ENCODE measurements around the gene SUPT3H.

Gene SUPT3H

GRCh38 chr6:44925100-44925739 is 452.5 kb downstream of the SUPT3H start:
- no peaks in the 10 kb centered on the region for H3K27me3 ChIP-seq (ENCODE audit: insufficient read depth, insufficient read length)
- no peaks in the 10 kb centered on the region for H3K4me1 ChIP-seq (ENCODE audit: insufficient read depth, insufficient read length)

GRCh38 chr6:44923444-44923843 is 454.3 kb downstream of the SUPT3H start:
- no peak for DNase-seq (ENCODE audit: low read depth, low spot score)
- no peak for TF ChIP-seq SUZ12 (IDR thresholded peaks at IDR 0.05; ENCODE audit: extremely low read depth, insufficient read depth, insufficient read length)
- no peak for TF ChIP-seq YY1 (IDR thresholded peaks at IDR 0.05; ENCODE audit: insufficient read depth, insufficient read length)
- no peak for TF ChIP-seq ZNF274 (IDR thresholded peaks at IDR 0.05; ENCODE audit: low read depth, low read length)

More at GRCh38 chr6:44925100-44925739, 452.5 kb downstream of the SUPT3H start:
- no peaks in the 10 kb centered on the region for H3K36me3 ChIP-seq (ENCODE audit: insufficient read depth, insufficient read length, low read length)
- no peak overlapping the region for H3K9ac ChIP-seq (ENCODE audit: insufficient read length, low read depth)
- no peak overlapping the region for H3K4me3 ChIP-seq (ENCODE audit: insufficient read length, low read depth)
- TF ChIP-seq ZNF274 (IDR thresholded peaks at IDR 0.05; ENCODE audit: low read depth, low read length) (no peak), SUZ12 (IDR thresholded peaks at IDR 0.05; ENCODE audit: extremely low read depth, insufficient read depth, insufficient read length) (no peak), YY1 (IDR thresholded peaks at IDR 0.05; ENCODE audit: insufficient read depth, insufficient read length) (no peak)
- peak; percentile 6 for DNase-seq (ENCODE audit: low read depth, low spot score)
- no peaks in the 10 kb centered on the region for H3K9me3 ChIP-seq (ENCODE audit: insufficient read depth, low read length)

GRCh38 chr6:44921798-44922197 is 455.9 kb downstream of the SUPT3H start:
- Histone ChIP-seq H3K4me3 (ENCODE audit: insufficient read length, low read depth) (no peak overlapping the region), H3K27me3 (ENCODE audit: insufficient read depth, insufficient read length) (no peaks in the 10 kb centered on the region), H3K4me1 (ENCODE audit: insufficient read depth, insufficient read length) (no peaks in the 10 kb centered on the region), H3K36me3 (ENCODE audit: insufficient read depth, insufficient read length, low read length) (no peaks in the 10 kb centered on the region), H3K9me3 (ENCODE audit: insufficient read depth, low read length) (no peaks in the 10 kb centered on the region), H3K9ac (ENCODE audit: insufficient read length, low read depth) (no peak overlapping the region)
- no peak for TF ChIP-seq SUZ12 (IDR thresholded peaks at IDR 0.05; ENCODE audit: extremely low read depth, insufficient read depth, insufficient read length)
- no peak for TF ChIP-seq ZNF274 (IDR thresholded peaks at IDR 0.05; ENCODE audit: low read depth, low read length)
- no peak for TF ChIP-seq YY1 (IDR thresholded peaks at IDR 0.05; ENCODE audit: insufficient read depth, insufficient read length)
- DNase-seq (ENCODE audit: low read depth, low spot score): no peak

More at GRCh38 chr6:44923444-44923843, 454.3 kb downstream of the SUPT3H start:
- Histone ChIP-seq H3K9ac (ENCODE audit: insufficient read length, low read depth) (no peak overlapping the region), H3K9me3 (ENCODE audit: insufficient read depth, low read length) (no peaks in the 10 kb centered on the region), H3K36me3 (ENCODE audit: insufficient read depth, insufficient read length, low read length) (no peaks in the 10 kb centered on the region), H3K27me3 (ENCODE audit: insufficient read depth, insufficient read length) (no peaks in the 10 kb centered on the region), H3K4me1 (ENCODE audit: insufficient read depth, insufficient read length) (no peaks in the 10 kb centered on the region), H3K4me3 (ENCODE audit: insufficient read length, low read depth) (no peak overlapping the region)

DNA sequence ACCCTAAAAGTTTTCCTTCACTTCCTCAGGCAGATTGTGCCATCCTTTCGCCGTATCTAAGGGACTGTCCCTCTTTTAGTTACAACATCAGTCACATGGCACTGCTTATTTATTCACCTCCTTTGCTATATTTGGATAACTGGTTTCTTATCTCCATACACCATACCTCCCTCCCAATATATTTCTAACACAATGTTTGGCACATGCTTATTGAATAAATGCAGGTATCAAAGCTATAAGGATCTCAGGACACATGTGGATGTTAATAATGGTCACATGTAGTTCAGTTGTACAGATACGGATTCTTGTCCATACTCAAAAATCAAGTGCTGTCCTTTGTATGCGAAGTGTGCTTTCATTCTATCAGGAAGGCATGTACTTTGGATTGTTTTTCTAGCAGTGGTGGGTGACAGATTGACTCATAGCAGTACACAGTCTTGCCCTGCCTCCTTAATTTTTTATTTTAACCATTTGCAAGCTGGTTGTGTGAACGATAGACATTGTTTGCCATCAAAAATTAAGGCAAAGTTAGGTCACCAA is 456.7 kb downstream of the SUPT3H start:
- no peak for DNase-seq (ENCODE audit: low read depth, low spot score)
- TF ChIP-seq YY1 (IDR thresholded peaks at IDR 0.05; ENCODE audit: insufficient read depth, insufficient read length): no peak
- no peak for TF ChIP-seq ZNF274 (IDR thresholded peaks at IDR 0.05; ENCODE audit: low read depth, low read length)
- no peak for TF ChIP-seq SUZ12 (IDR thresholded peaks at IDR 0.05; ENCODE audit: extremely low read depth, insufficient read depth, insufficient read length)
- Histone ChIP-seq H3K27me3 (ENCODE audit: insufficient read depth, insufficient read length) (no peaks in the 10 kb centered on the region), H3K9ac (ENCODE audit: insufficient read length, low read depth) (no peak overlapping the region), H3K36me3 (ENCODE audit: insufficient read depth, insufficient read length, low read length) (no peaks in the 10 kb centered on the region), H3K4me3 (ENCODE audit: insufficient read length, low read depth) (no peak overlapping the region), H3K4me1 (ENCODE audit: insufficient read depth, insufficient read length) (no peaks in the 10 kb centered on the region), H3K9me3 (ENCODE audit: insufficient read depth, low read length) (no peaks in the 10 kb centered on the region)

GRCh38 chr6:44918671-44919296 is 458.9 kb downstream of the SUPT3H start:
- Histone ChIP-seq H3K36me3 (ENCODE audit: insufficient read depth, insufficient read length, low read length) (no peaks in the 10 kb centered on the region), H3K4me1 (ENCODE audit: insufficient read depth, insufficient read length) (no peaks in the 10 kb centered on the region), H3K4me3 (ENCODE audit: insufficient read length, low read depth) (no peak overlapping the region), H3K9ac (ENCODE audit: insufficient read length, low read depth) (no peak overlapping the region), H3K9me3 (ENCODE audit: insufficient read depth, low read length) (no peaks in the 10 kb centered on the region), H3K27me3 (ENCODE audit: insufficient read depth, insufficient read length) (no peaks in the 10 kb centered on the region)
- DNase-seq (ENCODE audit: low read depth, low spot score): no peak
- TF ChIP-seq ZNF274 (IDR thresholded peaks at IDR 0.05; ENCODE audit: low read depth, low read length) (no peak), SUZ12 (IDR thresholded peaks at IDR 0.05; ENCODE audit: extremely low read depth, insufficient read depth, insufficient read length) (no peak), YY1 (IDR thresholded peaks at IDR 0.05; ENCODE audit: insufficient read depth, insufficient read length) (no peak)

GRCh38 chr6:44917430-44917829 is 460.3 kb downstream of the SUPT3H start:
- Histone ChIP-seq H3K4me1 (ENCODE audit: insufficient read depth, insufficient read length) (no peaks in the 10 kb centered on the region), H3K4me3 (ENCODE audit: insufficient read length, low read depth) (no peak overlapping the region), H3K9ac (ENCODE audit: insufficient read length, low read depth) (no peak overlapping the region), H3K9me3 (ENCODE audit: insufficient read depth, low read length) (no peaks in the 10 kb centered on the region), H3K36me3 (ENCODE audit: insufficient read depth, insufficient read length, low read length) (no peaks in the 10 kb centered on the region), H3K27me3 (ENCODE audit: insufficient read depth, insufficient read length) (no peaks in the 10 kb centered on the region)
- TF ChIP-seq SUZ12 (IDR thresholded peaks at IDR 0.05; ENCODE audit: extremely low read depth, insufficient read depth, insufficient read length): no peak
- DNase-seq (ENCODE audit: low read depth, low spot score): no peak

- no peak overlapping the region for H3K4me3 ChIP-seq (ENCODE audit: insufficient read length, low read depth)
These were observed 462.6 kb downstream of the SUPT3H start for GRCh38 chr6:44915111-44915510.

More at GRCh38 chr6:44915111-44915510, 462.6 kb downstream of the SUPT3H start:
- no peaks in the 10 kb centered on the region for H3K9me3 ChIP-seq (ENCODE audit: insufficient read depth, low read length)
- H3K4me1 ChIP-seq (ENCODE audit: insufficient read depth, insufficient read length): no peaks in the 10 kb centered on the region
- TF ChIP-seq YY1 (IDR thresholded peaks at IDR 0.05; ENCODE audit: insufficient read depth, insufficient read length) (no peak), SUZ12 (IDR thresholded peaks at IDR 0.05; ENCODE audit: extremely low read depth, insufficient read depth, insufficient read length) (no peak), ZNF274 (IDR thresholded peaks at IDR 0.05; ENCODE audit: low read depth, low read length) (no peak)
- H3K27me3 ChIP-seq (ENCODE audit: insufficient read depth, insufficient read length): no peaks in the 10 kb centered on the region
- H3K36me3 ChIP-seq (ENCODE audit: insufficient read depth, insufficient read length, low read length): no peaks in the 10 kb centered on the region
- DNase-seq (ENCODE audit: low read depth, low spot score): no peak
- no peak overlapping the region for H3K9ac ChIP-seq (ENCODE audit: insufficient read length, low read depth)
